Vagina (tissue), 2 donors: ENCODE data around the gene OLFML2A. TPM values are rescaled to one million over a fixed set of nuclear protein-coding genes. Genes with fewer than 3 reads are reported as not detected.

Experiments used
- DNase-seq, 2 donors: peaks; one replicate each; pipeline ENCODE4 v3.0.0-alpha.2; 2017; ENCODE audit errors: extremely low spot score in 2 of 2
- H3K27ac ChIP-seq: fragments of 200-600 bp; sonication (generic); one replicate; pipeline ENCODE4 v1.5.1; 2019
- H3K27me3 ChIP-seq: fragments of 200-600 bp; sonication (generic); one replicate; pipeline ENCODE4 v1.5.1; 2019
- H3K36me3 ChIP-seq, 2 donors: fragments of 200-600 bp; sonication (generic); one replicate each; pipeline ENCODE4 v1.5.1; 2017 to 2019
- H3K4me1 ChIP-seq: fragments of 200-600 bp; sonication (generic); one replicate; pipeline ENCODE4 v1.5.1; 2019
- H3K4me3 ChIP-seq, 2 donors: fragments of 200-600 bp; sonication (generic); 1 replicate in 1 of 2; 2 replicates in 1 of 2; pipeline ENCODE4 v1.5.1; 2016 to 2019
- H3K9me3 ChIP-seq: fragments of 200-600 bp; sonication (generic); one replicate; pipeline ENCODE4 v1.5.1; 2019
- POLR2A ChIP-seq, 2 donors: fragments of 450-650 bp; IDR thresholded peaks; one replicate each; pipeline ENCODE4 v1.6.1; 2017; ENCODE audit warnings: antibody characterized with exemption in 2 of 2, mild to moderate bottlenecking in 2 of 2, moderate library complexity in 2 of 2
- POLR2AphosphoS5 ChIP-seq, 2 donors: sonication (generic); formaldehyde crosslinking; IDR thresholded peaks; one replicate each; pipeline ENCODE4 v1.9.0; 2017; ENCODE audit warnings: antibody characterized with exemption in 2 of 2, mild to moderate bottlenecking in 2 of 2, low read depth in 1 of 2; ENCODE audit not compliant: insufficient read depth in 1 of 2
- intact Hi-C: fragments of 100-400 bp; cut with DNase I; formaldehyde crosslinking; loops from one replicate; pipeline ENCODE4 v1.15.1; 2023
- total RNA-seq: library from RNA; depleted of rRNA; stranded (reverse); fragments of >200 nt; gene quantifications from one replicate; pipeline ENCODE4 v1.2.3, GENCODE V29; 2016
- TF ChIP-seq, protein P1 (sequence below), 3 experiments: fragments of 450-650 bp in 2 of 3; fragments of 200-600 bp in 1 of 3; sonication (generic) in 1 of 3; IDR thresholded peaks; one replicate each; pipeline ENCODE4 v1.5.1; 2017 to 2019; ENCODE audit warnings: antibody characterized with exemption in 3 of 3, mild to moderate bottlenecking in 2 of 3, moderate library complexity in 2 of 3

Gene OLFML2A
- total RNA-seq, 1 donor from 2014 or later, result 39.3 TPM

DNA sequence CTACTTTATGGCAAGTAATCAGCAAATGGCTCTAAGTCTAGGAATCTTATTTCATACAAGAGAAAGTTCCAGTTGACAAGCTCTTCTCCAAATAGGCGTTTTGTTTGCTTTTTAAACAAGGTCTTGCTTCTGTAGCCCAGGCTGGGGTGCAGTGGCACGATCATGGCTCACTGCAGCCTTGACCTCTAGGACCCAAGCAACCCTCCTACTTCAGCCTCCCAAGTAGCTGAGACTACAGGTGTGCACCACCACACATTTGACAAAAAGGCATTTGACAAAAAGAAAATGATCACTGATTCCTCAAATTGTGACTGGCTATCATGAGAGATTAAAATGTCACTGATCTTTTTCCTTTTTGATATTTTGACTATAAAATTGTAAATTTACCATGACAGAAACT, 37.6 kb upstream of the OLFML2A start:
- H3K4me3 ChIP-seq, result no peak overlapping the region
- H3K36me3 ChIP-seq, result no peaks in the 10 kb centered on the region
- H3K27me3 ChIP-seq, result no peaks in the 10 kb centered on the region
- H3K9me3 ChIP-seq, result no peaks in the 10 kb centered on the region
- no peak overlapping the region for H3K27ac ChIP-seq
- TF ChIP-seq, protein P1, sequence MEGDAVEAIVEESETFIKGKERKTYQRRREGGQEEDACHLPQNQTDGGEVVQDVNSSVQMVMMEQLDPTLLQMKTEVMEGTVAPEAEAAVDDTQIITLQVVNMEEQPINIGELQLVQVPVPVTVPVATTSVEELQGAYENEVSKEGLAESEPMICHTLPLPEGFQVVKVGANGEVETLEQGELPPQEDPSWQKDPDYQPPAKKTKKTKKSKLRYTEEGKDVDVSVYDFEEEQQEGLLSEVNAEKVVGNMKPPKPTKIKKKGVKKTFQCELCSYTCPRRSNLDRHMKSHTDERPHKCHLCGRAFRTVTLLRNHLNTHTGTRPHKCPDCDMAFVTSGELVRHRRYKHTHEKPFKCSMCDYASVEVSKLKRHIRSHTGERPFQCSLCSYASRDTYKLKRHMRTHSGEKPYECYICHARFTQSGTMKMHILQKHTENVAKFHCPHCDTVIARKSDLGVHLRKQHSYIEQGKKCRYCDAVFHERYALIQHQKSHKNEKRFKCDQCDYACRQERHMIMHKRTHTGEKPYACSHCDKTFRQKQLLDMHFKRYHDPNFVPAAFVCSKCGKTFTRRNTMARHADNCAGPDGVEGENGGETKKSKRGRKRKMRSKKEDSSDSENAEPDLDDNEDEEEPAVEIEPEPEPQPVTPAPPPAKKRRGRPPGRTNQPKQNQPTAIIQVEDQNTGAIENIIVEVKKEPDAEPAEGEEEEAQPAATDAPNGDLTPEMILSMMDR (IDR thresholded peaks at IDR 0.05), result no peak
- TF ChIP-seq POLR2A (IDR thresholded peaks at IDR 0.05) (no peak), POLR2AphosphoS5 (IDR thresholded peaks at IDR 0.05; ENCODE audit: insufficient read depth in 1 of 2, low read depth in 1 of 2) (no peak)
- H3K4me1 ChIP-seq, result no peaks in the 10 kb centered on the region
- intact Hi-C loops, result no loop called here
- no peak for DNase-seq

DNA sequence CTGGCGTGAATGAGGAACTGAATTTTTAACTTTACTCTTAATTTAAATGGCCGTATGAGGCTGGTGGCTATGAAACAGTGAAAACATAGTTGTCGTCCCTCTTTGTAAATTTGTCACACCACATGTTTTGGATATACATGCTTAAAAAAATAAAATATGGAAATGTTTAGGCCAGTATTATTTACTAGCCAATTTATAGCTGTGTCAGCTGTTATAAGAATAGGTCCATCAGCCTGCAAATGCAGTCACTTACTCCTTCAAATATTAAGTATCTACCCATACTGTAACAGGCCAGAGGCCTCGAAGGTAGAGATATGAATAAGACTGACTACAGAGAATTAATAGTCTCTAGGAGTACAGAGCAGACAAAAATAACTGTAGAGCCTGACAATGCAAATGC, 35.8 kb upstream of the OLFML2A start:
- H3K4me3 ChIP-seq, result no peak overlapping the region
- no peaks in the 10 kb centered on the region for H3K9me3 ChIP-seq
- H3K4me1 ChIP-seq, result no peaks in the 10 kb centered on the region
- H3K36me3 ChIP-seq, result no peaks in the 10 kb centered on the region
- no peak overlapping the region for H3K27ac ChIP-seq
- H3K27me3 ChIP-seq, result no peaks in the 10 kb centered on the region
- no peak for TF ChIP-seq POLR2AphosphoS5 (IDR thresholded peaks at IDR 0.05; ENCODE audit: insufficient read depth in 1 of 2, low read depth in 1 of 2)
- TF ChIP-seq POLR2A (IDR thresholded peaks at IDR 0.05), result no peak
- TF ChIP-seq, protein P1 (IDR thresholded peaks at IDR 0.05), result no peak
- intact Hi-C loops, result no loop called here
- DNase-seq, result no peak

DNA sequence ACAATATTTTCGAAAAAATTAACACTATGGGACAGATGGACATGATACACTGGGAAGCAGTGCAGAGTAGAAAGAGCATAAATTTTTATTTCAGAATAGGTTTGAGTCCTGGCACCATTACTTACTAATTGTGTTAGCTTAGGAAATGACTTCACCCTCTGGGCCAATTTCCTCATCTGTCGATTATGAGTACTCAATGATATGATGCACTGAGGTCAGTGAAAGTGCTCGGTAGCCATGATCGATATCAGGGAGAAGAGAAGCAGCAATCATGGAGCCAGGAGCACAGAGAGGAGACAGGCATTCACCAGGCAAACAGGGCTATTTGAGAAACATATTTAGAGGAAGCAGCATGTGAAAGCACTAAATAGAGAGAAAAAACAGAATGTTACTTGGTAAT, 35.3 kb upstream of the OLFML2A start:
- no peaks in the 10 kb centered on the region for H3K36me3 ChIP-seq
- no peaks in the 10 kb centered on the region for H3K27me3 ChIP-seq
- TF ChIP-seq, protein P1 (IDR thresholded peaks at IDR 0.05), result no peak
- TF ChIP-seq POLR2A (IDR thresholded peaks at IDR 0.05) (no peak), POLR2AphosphoS5 (IDR thresholded peaks at IDR 0.05; ENCODE audit: insufficient read depth in 1 of 2, low read depth in 1 of 2) (no peak)
- H3K4me1 ChIP-seq, result no peaks in the 10 kb centered on the region
- no peak for DNase-seq
- no peak overlapping the region for H3K4me3 ChIP-seq
- H3K27ac ChIP-seq, result no peak overlapping the region
- no peaks in the 10 kb centered on the region for H3K9me3 ChIP-seq
- intact Hi-C loops, result no loop called here

DNA sequence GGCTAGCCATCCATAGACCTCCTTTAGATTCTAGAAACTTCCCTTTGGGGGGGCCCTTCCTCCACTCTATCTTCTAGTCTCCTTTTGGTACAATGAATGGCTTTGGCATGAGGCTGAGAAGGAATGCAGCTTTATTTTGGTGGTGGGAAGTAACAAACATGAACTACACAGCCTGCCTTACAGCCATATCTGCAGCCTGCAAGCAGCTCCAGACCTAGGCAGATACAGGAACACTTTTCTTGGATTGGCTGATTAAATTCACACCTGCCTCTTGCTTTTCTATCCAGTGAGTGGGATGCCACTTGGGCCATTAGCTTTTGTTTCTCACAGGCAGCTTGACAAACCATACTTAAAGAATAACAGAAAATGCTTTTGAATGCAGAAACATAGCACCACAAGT, 34.0 kb upstream of the OLFML2A start:
- H3K4me3 ChIP-seq, result no peak overlapping the region

DNA sequence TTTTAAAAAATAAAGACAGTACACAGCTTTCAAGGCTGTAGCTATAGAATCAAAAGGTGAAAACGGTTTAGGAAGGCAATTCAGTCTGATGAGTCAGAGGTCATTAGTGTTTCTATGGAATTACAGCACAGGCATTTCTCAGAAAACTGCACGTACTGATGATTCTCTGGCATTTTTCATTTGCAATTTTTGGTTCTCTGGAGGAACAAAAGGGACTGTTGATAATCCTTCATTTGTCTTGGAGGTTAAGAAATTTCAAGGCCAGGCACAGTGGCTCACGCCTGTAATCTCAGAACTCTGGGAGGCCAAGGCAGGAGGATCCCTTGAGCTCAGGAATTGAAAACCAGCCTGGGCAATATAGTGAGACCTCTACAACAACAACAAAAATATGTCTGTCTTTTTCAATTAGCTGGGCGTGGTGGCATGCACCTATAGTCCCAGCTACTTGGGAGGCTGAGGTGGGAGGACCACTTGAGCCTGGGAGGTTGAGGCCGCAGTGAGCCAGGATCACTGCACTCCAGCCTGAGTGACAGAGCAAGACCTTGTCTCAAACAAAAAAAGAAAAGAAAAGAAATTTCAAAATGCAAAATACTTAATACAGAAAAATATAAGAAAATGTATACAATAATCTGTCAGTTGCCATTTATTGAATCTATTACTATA, 33.1 kb upstream of the OLFML2A start:
- H3K36me3 ChIP-seq, result no peaks in the 10 kb centered on the region
- TF ChIP-seq POLR2AphosphoS5 (IDR thresholded peaks at IDR 0.05; ENCODE audit: insufficient read depth in 1 of 2, low read depth in 1 of 2) (no peak), POLR2A (IDR thresholded peaks at IDR 0.05) (no peak)
- TF ChIP-seq, protein P1 (IDR thresholded peaks at IDR 0.05), result no peak

More for the DNA sequence above, 34.0 kb upstream of the OLFML2A start:
- Histone ChIP-seq H3K36me3 (no peaks in the 10 kb centered on the region), H3K27me3 (no peaks in the 10 kb centered on the region), H3K27ac (no peak overlapping the region), H3K9me3 (no peaks in the 10 kb centered on the region), H3K4me1 (no peaks in the 10 kb centered on the region)
- no peak for DNase-seq
- TF ChIP-seq POLR2AphosphoS5 (IDR thresholded peaks at IDR 0.05; ENCODE audit: insufficient read depth in 1 of 2, low read depth in 1 of 2), result no peak
- TF ChIP-seq, protein P1 (IDR thresholded peaks at IDR 0.05), result no peak
- no peak for TF ChIP-seq POLR2A (IDR thresholded peaks at IDR 0.05)
- intact Hi-C loops, result no loop called here

More for the DNA sequence above, 33.1 kb upstream of the OLFML2A start:
- no peak overlapping the region for H3K4me3 ChIP-seq
- H3K9me3 ChIP-seq, result no peaks in the 10 kb centered on the region
- DNase-seq, result no peak
- H3K4me1 ChIP-seq, result no peaks in the 10 kb centered on the region
- no peaks in the 10 kb centered on the region for H3K27me3 ChIP-seq
- no peak overlapping the region for H3K27ac ChIP-seq
- intact Hi-C loops, result no loop called here
